GM23248 (cell line): ENCODE measurements around the gene CCDC18. TPM values are rescaled to one million over a fixed set of nuclear protein-coding genes. Genes with fewer than 3 reads are reported as not detected.

Experiments
- DNase-seq: peaks from one replicate; pipeline ENCODE4 v3.0.0-alpha.2; 2015
- H2AFZ ChIP-seq: fragments of 200-600 bp; sonication (generic); 2 replicates; pipeline ENCODE4 v1.6.1; 2016; ENCODE audit warnings: antibody characterized with exemption
- H3F3A ChIP-seq: fragments of 200-600 bp; sonication (generic); 2 replicates; pipeline ENCODE4 v1.6.1; 2016; ENCODE audit warnings: mild to moderate bottlenecking, antibody characterized with exemption, mixed run types; ENCODE audit not compliant: insufficient read depth
- H3K27ac ChIP-seq: fragments of 200-600 bp; sonication (generic); 2 replicates; pipeline ENCODE4 v1.5.1; 2016; ENCODE audit warnings: mild to moderate bottlenecking
- H3K27me3 ChIP-seq: fragments of 200-600 bp; sonication (generic); replicated peaks from 2 replicates; pipeline ENCODE4 v1.6.1; 2016; ENCODE audit warnings: mild to moderate bottlenecking; ENCODE audit not compliant: insufficient read depth
- H3K36me3 ChIP-seq: fragments of 200-600 bp; sonication (generic); 2 replicates; pipeline ENCODE4 v1.6.1; 2016; ENCODE audit warnings: low read depth, mild to moderate bottlenecking
- H3K4me1 ChIP-seq: fragments of 200-600 bp; sonication (generic); 2 replicates; pipeline ENCODE4 v1.6.1; 2016; ENCODE audit warnings: mild to moderate bottlenecking; ENCODE audit not compliant: insufficient read depth
- H3K4me2 ChIP-seq: fragments of 200-600 bp; sonication (generic); one replicate; pipeline ENCODE4 v1.6.1; 2016; ENCODE audit warnings: mild to moderate bottlenecking; ENCODE audit not compliant: unreplicated experiment
- H3K4me3 ChIP-seq: fragments of 200-600 bp; sonication (generic); 2 replicates; pipeline ENCODE4 v1.5.1; 2016; ENCODE audit warnings: mild to moderate bottlenecking
- H3K79me2 ChIP-seq: fragments of 200-600 bp; sonication (generic); 2 replicates; pipeline ENCODE4 v1.6.1; 2016; ENCODE audit warnings: mild to moderate bottlenecking; ENCODE audit not compliant: insufficient read depth
- H3K9ac ChIP-seq: fragments of 200-600 bp; sonication (generic); 2 replicates; pipeline ENCODE4 v1.6.1; 2016; ENCODE audit warnings: mild to moderate bottlenecking
- H3K9me2 ChIP-seq: fragments of 200-600 bp; sonication (generic); 2 replicates; pipeline ENCODE4 v1.6.1; 2016; ENCODE audit warnings: mixed run types, mild to moderate bottlenecking, moderate library complexity; ENCODE audit not compliant: insufficient read depth
- H3K9me3 ChIP-seq: fragments of 200-600 bp; sonication (generic); one replicate; pipeline ENCODE4 v1.6.1; 2017; ENCODE audit warnings: low read depth
- H4K20me1 ChIP-seq: fragments of 200-600 bp; sonication (generic); 2 replicates; pipeline ENCODE4 v1.6.0; 2016; ENCODE audit not compliant: insufficient read depth
- EZH2 ChIP-seq: fragments of 200-600 bp; sonication (generic); IDR thresholded peaks from 2 replicates; pipeline ENCODE4 v1.6.1; 2018; ENCODE audit warnings: antibody characterized with exemption, mild to moderate bottlenecking; ENCODE audit not compliant: insufficient read depth, poor library complexity, severe bottlenecking
- EZH2phosphoT487 ChIP-seq: fragments of 200-600 bp; sonication (generic); IDR thresholded peaks from 2 replicates; pipeline ENCODE4 v1.6.1; 2018; ENCODE audit warnings: antibody characterized with exemption, moderate library complexity, mild to moderate bottlenecking, low read depth; ENCODE audit not compliant: insufficient read depth
- WGBS, 2 experiments: methylation state at CpG; one replicate each; pipeline ENCODE4 v1.1.6; 2015 to 2017; ENCODE audit warnings: low lambda C conversion rate in 2 of 2, low coverage in 1 of 2; ENCODE audit errors: missing lambda C conversion rate in 2 of 2; 5-methylcytosine and 5-hydroxymethylcytosine counted together
- in situ Hi-C: fragments of 300-500 bp; cut with MboI; formaldehyde crosslinking; loops from 2 replicates; pipeline ENCODE4 v1.15.0; 2020
- polyA plus RNA-seq: library from polyadenylated mRNA; unstranded; fragments of >200 nt; fragmentation: Nextera tagmentation; extraction: Ambion mirVana; gene quantifications from 2 replicates; pipeline ENCODE4 v1.2.1, GENCODE V29; 2016
- total RNA-seq: library from RNA; depleted of rRNA; stranded (reverse); fragments of >200 nt; shearing (Covaris generic); gene quantifications from 2 replicates; pipeline ENCODE4 v1.2.3, GENCODE V29; 2014

Gene CCDC18
- total and polyA plus RNA-seq, 2 experiments from 2014 or later: 5.7 to 7.8 TPM

- peaks cover 12% of the 10 kb centered on the region; the same call in 1 of the 2 replicates for H3K36me3 ChIP-seq
- H4K20me1 ChIP-seq: no peaks in the 10 kb centered on the region
- H3K27me3 ChIP-seq: no peaks in the 10 kb centered on the region
- whole genome bisulfite sequencing, 2 experiments: 94 to 98% methylated on average over 3 of the region's 3 CpGs
- no peaks in the 10 kb centered on the region for H3K9me3 ChIP-seq
- no peaks in the 10 kb centered on the region for H3K4me1 ChIP-seq
- H3K27ac ChIP-seq: no peak overlapping the region
- H3K4me2 ChIP-seq: no peak overlapping the region
- no peaks in the 10 kb centered on the region for H3F3A ChIP-seq
- H3K79me2 ChIP-seq: peaks cover 9% of the 10 kb centered on the region; the same call in 1 of the 2 replicates
- H3K4me3 ChIP-seq: no peak overlapping the region
- TF ChIP-seq EZH2phosphoT487 (no peak), EZH2 (no peak)
- H2AFZ ChIP-seq: no peak overlapping the region
- in situ Hi-C loops: no loop called here
- H3K9me2 ChIP-seq: no peaks in the 10 kb centered on the region
- no peak for DNase-seq
- no peak overlapping the region for H3K9ac ChIP-seq
These were observed 9.9 kb downstream of the CCDC18 start for GRCh38 chr1:93190432-93190831.

- in situ Hi-C loops: no loop called here
- TF ChIP-seq EZH2 (no peak), EZH2phosphoT487 (no peak)
- Histone ChIP-seq H3F3A (no peaks in the 10 kb centered on the region), H3K27me3 (no peaks in the 10 kb centered on the region), H2AFZ (no peak overlapping the region), H3K9ac (no peak overlapping the region), H3K4me2 (no peak overlapping the region), H3K9me2 (no peaks in the 10 kb centered on the region), H4K20me1 (no peaks in the 10 kb centered on the region), H3K9me3 (no peaks in the 10 kb centered on the region), H3K79me2 (no peaks in the 10 kb centered on the region), H3K36me3 (peaks cover 12% of the 10 kb centered on the region; the same call in 1 of the 2 replicates), H3K4me1 (0 out of 2 replicates have a peak, but pooled peaks cover 7% of the 10 kb centered on the region), H3K4me3 (no peak overlapping the region), H3K27ac (no peak overlapping the region)
- WGBS, 2 experiments: 96 to 97% methylated on average over 4 of the region's 4 CpGs
- DNase-seq: no peak
These were observed 13.9 kb downstream of the CCDC18 start for GRCh38 chr1:93194231-93194990.

DNA sequence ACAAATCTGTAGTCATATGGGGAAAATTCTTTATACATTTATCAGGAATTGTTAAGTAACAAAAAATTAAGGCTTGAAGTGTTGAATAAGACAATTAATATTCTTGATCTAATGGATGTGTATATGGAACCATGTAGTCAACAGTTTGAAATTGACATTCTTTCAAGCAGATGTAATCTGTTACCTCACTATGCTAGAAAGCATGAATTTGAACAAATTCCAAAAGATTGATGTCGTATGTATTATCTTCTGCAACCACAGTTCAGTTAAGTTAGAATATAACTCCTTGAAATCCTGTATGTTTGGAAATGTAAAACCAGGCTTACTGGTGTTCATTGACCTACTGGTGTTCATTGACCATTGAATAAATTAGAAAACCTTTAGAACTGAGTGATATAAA is 16.1 kb downstream of the CCDC18 start:
- no peaks in the 10 kb centered on the region for H3K9me2 ChIP-seq
- no peak overlapping the region for H3K4me2 ChIP-seq
- no peak overlapping the region for H2AFZ ChIP-seq
- WGBS, 2 experiments: 90 to 94% methylated on average over 1 of the region's 1 CpG
- no peak overlapping the region for H3K27ac ChIP-seq
- no peak overlapping the region for H3K9ac ChIP-seq
- H3K9me3 ChIP-seq: no peaks in the 10 kb centered on the region
- H3K79me2 ChIP-seq: no peaks in the 10 kb centered on the region
- H3F3A ChIP-seq: no peaks in the 10 kb centered on the region
- H3K4me1 ChIP-seq: 0 out of 2 replicates have a peak, but pooled peaks cover 7% of the 10 kb centered on the region
- DNase-seq: peak; percentile 49
- no peaks in the 10 kb centered on the region for H3K27me3 ChIP-seq
- no peak overlapping the region for H3K4me3 ChIP-seq
- in situ Hi-C loops: no loop called here
- peaks cover 12% of the 10 kb centered on the region; the same call in 1 of the 2 replicates for H3K36me3 ChIP-seq
- H4K20me1 ChIP-seq: no peaks in the 10 kb centered on the region
- TF ChIP-seq EZH2phosphoT487: no peak
- no peak for TF ChIP-seq EZH2

GRCh38 chr1:93199150-93199549 is 18.6 kb downstream of the CCDC18 start:
- no peaks in the 10 kb centered on the region for H3K9me3 ChIP-seq
- H3K9me2 ChIP-seq: no peaks in the 10 kb centered on the region
- no peaks in the 10 kb centered on the region for H4K20me1 ChIP-seq
- in situ Hi-C loops: no loop called here
- H3F3A ChIP-seq: no peaks in the 10 kb centered on the region
- no peak for DNase-seq
- peaks cover 14% of the 10 kb centered on the region for H3K36me3 ChIP-seq
- H3K9ac ChIP-seq: no peak overlapping the region
- no peak overlapping the region for H2AFZ ChIP-seq
- TF ChIP-seq EZH2phosphoT487 (no peak), EZH2 (no peak)
- no peaks in the 10 kb centered on the region for H3K79me2 ChIP-seq
- no peak overlapping the region for H3K4me3 ChIP-seq
- H3K27me3 ChIP-seq: no peaks in the 10 kb centered on the region
- 0 out of 2 replicates have a peak, but pooled peaks cover 7% of the 10 kb centered on the region for H3K4me1 ChIP-seq
- no peak overlapping the region for H3K27ac ChIP-seq
- 89 to 90% methylated on average over 9 of the region's 9 CpGs for WGBS, 2 experiments
- H3K4me2 ChIP-seq: no peak overlapping the region
